SJCRH30 (cell line): ENCODE data around the gene ITPKB. TPM values are rescaled to one million over a fixed set of nuclear protein-coding genes. Genes with fewer than 3 reads are reported as not detected.
"Not testable (repeated sequence)": the region's sequence is repeated elsewhere in the genome, so short reads cannot be mapped to it uniquely, and the experiment has no call there.

Experiments
- DNase-seq, 2 experiments: peaks; one replicate each; pipeline ENCODE4 v3.0.0-alpha.2; 2015 to 2020
- H3K27ac ChIP-seq: fragments of 250-450 bp; sonication (Bioruptor Pico); 2 replicates; pipeline ENCODE4 v1.5.1; 2020; ENCODE audit warnings: mild to moderate bottlenecking, moderate library complexity
- H3K27me3 ChIP-seq: fragments of 250-450 bp; sonication (Bioruptor Pico); 2 replicates; pipeline ENCODE4 v1.5.1; 2020; ENCODE audit warnings: mild to moderate bottlenecking, moderate library complexity
- H3K36me3 ChIP-seq: fragments of 250-450 bp; sonication (Bioruptor Pico); 2 replicates; pipeline ENCODE4 v1.5.1; 2020; ENCODE audit warnings: mild to moderate bottlenecking, moderate library complexity
- H3K4me1 ChIP-seq: fragments of 250-450 bp; sonication (Bioruptor Pico); 2 replicates; pipeline ENCODE4 v1.5.1; 2020; ENCODE audit warnings: mild to moderate bottlenecking, moderate library complexity
- H3K4me3 ChIP-seq: fragments of 250-450 bp; sonication (Bioruptor Pico); 2 replicates; pipeline ENCODE4 v1.5.1; 2020; ENCODE audit warnings: mild to moderate bottlenecking, moderate library complexity
- H3K9me3 ChIP-seq: fragments of 250-450 bp; sonication (Bioruptor Pico); replicated peaks from 2 replicates; pipeline ENCODE4 v1.5.1; 2020; ENCODE audit warnings: mild to moderate bottlenecking, moderate library complexity
- total RNA-seq: library from RNA; depleted of rRNA; stranded (reverse); fragments of >200 nt; shearing (Covaris generic); gene quantifications from 2 replicates; pipeline ENCODE4 v1.2.3, GENCODE V29; 2014

Gene ITPKB
- total RNA-seq, 1 experiment from 2014 or later = 23.2 TPM

GRCh38 chr1:226767170-226767569 is 28.1 kb upstream of the ITPKB start:
- not testable (repeated sequence) for H3K4me1 ChIP-seq, DNase-seq, H3K36me3 ChIP-seq, H3K9me3 ChIP-seq, H3K27me3 ChIP-seq, H3K4me3 ChIP-seq, H3K27ac ChIP-seq

- no peaks in the 10 kb centered on the region for H3K36me3 ChIP-seq
- no peak overlapping the region for H3K4me3 ChIP-seq
- H3K27me3 ChIP-seq = no peaks in the 10 kb centered on the region
- H3K9me3 ChIP-seq = no peaks in the 10 kb centered on the region
- no peak for DNase-seq
- H3K4me1 ChIP-seq = peaks cover 10% of the 10 kb centered on the region
- H3K27ac ChIP-seq = no peak overlapping the region
Measured at GRCh38 chr1:226766565-226766964, 27.5 kb upstream of the ITPKB start.

DNA sequence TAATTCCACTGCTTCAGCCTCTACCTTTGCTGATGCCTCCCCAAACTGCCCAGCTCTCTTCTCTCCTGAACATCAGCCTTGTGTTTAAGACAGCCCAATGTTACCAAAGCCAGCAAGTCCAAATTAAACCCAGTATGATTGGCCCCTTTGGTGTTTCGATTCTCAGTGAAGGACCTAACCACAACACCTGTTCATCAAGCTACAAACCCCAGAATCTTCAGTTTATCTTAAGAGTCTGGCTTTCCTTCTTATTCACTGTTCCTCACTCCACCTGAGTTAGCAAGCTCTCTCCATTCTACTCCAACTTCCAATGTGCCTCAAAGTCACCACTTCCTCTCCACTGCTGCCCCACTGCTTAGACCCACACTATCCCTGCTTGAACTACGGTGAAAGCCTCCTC is 25.5 kb upstream of the ITPKB start:
- Histone ChIP-seq H3K4me3 (no peak overlapping the region), H3K9me3 (no peaks in the 10 kb centered on the region), H3K27me3 (no peaks in the 10 kb centered on the region), H3K27ac (no peak overlapping the region), H3K4me1 (peaks cover 10% of the 10 kb centered on the region), H3K36me3 (no peaks in the 10 kb centered on the region)
- no peak for DNase-seq

DNA sequence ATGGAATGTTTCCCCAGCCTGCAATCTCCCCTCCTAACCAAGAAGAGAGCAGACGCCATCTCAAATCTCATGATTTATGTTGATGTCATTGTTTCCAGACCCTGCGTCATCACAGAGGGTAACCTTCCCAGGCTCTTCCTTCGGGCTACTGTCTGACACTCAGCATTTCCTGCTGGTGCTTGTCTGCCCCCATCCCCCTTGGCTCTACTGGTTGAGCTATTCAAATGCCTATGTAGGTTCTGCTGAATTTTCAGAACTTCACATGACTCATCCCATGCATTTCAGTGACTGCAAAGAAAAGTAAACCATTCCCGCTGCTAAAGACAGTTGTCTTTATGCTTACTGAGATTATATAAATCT is 24.8 kb upstream of the ITPKB start:
- H3K9me3 ChIP-seq = no peaks in the 10 kb centered on the region
- H3K27me3 ChIP-seq = no peaks in the 10 kb centered on the region
- H3K4me3 ChIP-seq = no peak overlapping the region
- peaks cover 10% of the 10 kb centered on the region for H3K4me1 ChIP-seq
- peak; percentile 30 to 42 for DNase-seq
- H3K27ac ChIP-seq = no peak overlapping the region
- H3K36me3 ChIP-seq = no peaks in the 10 kb centered on the region

DNA sequence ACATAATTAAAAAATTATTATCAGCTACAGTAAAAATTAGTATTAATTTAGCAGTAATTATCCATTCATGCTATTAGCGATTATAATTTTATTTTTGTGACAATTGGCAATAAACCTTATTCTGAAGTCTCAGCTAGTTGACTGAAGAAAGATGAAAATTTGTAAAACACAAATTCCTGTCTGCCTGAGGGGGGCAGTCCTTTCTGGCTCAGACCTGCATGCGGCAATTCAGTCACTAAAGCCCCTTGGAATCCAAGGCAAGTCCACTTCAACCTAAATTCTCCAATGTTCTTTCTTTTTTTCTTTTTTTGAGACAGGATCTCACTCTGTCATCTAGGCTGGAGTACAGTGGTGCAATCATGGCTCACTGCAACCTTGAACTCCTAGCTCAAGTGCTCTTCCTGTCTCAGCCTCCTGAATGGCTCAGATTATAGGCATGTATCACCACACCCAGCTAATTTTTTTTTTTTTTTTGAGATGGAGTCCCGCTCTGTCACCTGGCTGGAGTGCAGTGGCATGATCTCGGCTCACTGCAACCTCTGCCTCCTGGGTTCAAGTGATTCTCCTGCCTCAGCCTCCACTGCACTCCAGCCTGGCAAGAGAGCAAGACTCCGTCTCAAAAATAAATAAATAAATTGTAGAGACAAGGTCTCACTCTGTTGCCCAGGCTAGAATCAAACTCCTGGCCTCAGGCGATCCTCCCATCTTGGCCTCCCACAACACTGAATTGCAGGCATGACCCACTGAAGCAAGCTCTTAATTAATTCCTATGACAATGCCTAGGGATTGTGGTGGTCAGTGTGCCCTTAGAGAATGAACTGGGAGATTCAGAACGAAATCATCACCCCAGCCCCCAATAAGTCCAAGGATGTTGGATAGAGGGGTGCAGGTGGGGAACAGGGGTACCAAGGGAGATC is 24.2 kb upstream of the ITPKB start:
- Histone ChIP-seq H3K9me3 (no peaks in the 10 kb centered on the region), H3K36me3 (no peaks in the 10 kb centered on the region), H3K4me3 (no peak overlapping the region), H3K27ac (no peak overlapping the region), H3K27me3 (no peaks in the 10 kb centered on the region), H3K4me1 (peaks cover 10% of the 10 kb centered on the region)
- DNase-seq = no peak

- no peak for DNase-seq
- Histone ChIP-seq H3K27ac (no peak overlapping the region), H3K36me3 (no peaks in the 10 kb centered on the region), H3K4me1 (peaks cover 10% of the 10 kb centered on the region), H3K9me3 (no peaks in the 10 kb centered on the region), H3K27me3 (no peaks in the 10 kb centered on the region), H3K4me3 (no peak overlapping the region)
Measured at GRCh38 chr1:226762055-226762454, 23.0 kb upstream of the ITPKB start.

- Histone ChIP-seq H3K4me3 (no peak overlapping the region), H3K27me3 (no peaks in the 10 kb centered on the region), H3K36me3 (no peaks in the 10 kb centered on the region), H3K9me3 (no peaks in the 10 kb centered on the region), H3K27ac (no peak overlapping the region), H3K4me1 (peaks cover 10% of the 10 kb centered on the region)
- DNase-seq = no peak
Measured at GRCh38 chr1:226761322-226761721, 22.2 kb upstream of the ITPKB start.

GRCh38 chr1:226754793-226755533 is 15.9 kb upstream of the ITPKB start:
- H3K4me3 ChIP-seq = no peak overlapping the region
- no peak for DNase-seq
- H3K27ac ChIP-seq = no peak overlapping the region
- no peaks in the 10 kb centered on the region for H3K27me3 ChIP-seq
- H3K36me3 ChIP-seq = no peaks in the 10 kb centered on the region
- H3K9me3 ChIP-seq = no peaks in the 10 kb centered on the region
- H3K4me1 ChIP-seq = no peaks in the 10 kb centered on the region

DNA sequence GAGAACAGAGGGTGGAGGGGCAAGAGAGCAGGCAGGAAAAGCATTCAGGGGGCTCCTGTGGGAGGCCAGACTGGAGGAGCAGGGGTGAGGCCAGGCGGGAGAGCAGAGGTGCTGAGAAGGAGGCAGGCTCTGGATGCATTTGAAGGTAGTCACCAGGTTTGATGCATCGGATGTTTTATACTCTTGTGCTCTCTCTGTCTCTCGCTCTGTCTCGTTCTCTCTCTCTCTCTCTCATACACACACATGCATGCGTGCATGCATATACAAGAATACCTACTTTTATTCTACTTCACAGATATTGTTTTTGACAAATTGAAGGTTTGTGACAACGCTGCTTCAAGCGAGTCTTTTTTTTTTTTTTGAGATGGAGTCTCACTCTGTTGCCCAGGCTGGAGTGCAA is 15.0 kb upstream of the ITPKB start:
- DNase-seq = no peak
- H3K9me3 ChIP-seq = no peaks in the 10 kb centered on the region
- no peak overlapping the region for H3K4me3 ChIP-seq
- no peak overlapping the region for H3K27ac ChIP-seq
- no peaks in the 10 kb centered on the region for H3K4me1 ChIP-seq
- no peaks in the 10 kb centered on the region for H3K36me3 ChIP-seq
- no peaks in the 10 kb centered on the region for H3K27me3 ChIP-seq

DNA sequence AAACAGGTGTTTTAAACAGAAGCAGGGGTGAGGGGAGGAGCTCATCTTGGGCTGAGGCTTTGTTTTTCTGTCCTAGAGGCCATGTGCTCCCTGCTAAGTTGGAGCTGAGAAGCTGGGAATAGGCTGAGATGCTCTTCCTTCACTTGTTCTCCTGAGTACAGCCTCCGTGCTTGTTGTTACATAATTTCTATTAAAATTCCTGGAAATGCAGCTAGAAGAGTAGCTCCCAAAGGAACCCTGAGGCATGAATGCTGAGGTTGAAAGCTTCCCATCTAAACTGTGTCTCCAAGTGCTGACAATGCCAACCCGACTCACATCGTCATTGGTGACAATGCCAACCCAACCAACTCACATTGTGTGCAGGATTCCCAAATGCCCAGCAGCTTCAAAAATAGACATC is 12.6 kb upstream of the ITPKB start:
- no peak for DNase-seq
- no peaks in the 10 kb centered on the region for H3K4me1 ChIP-seq
- no peaks in the 10 kb centered on the region for H3K36me3 ChIP-seq
- H3K4me3 ChIP-seq = no peak overlapping the region
- H3K27me3 ChIP-seq = no peaks in the 10 kb centered on the region
- no peak overlapping the region for H3K27ac ChIP-seq
- H3K9me3 ChIP-seq = no peaks in the 10 kb centered on the region

- Histone ChIP-seq H3K27ac (no peak overlapping the region), H3K27me3 (no peaks in the 10 kb centered on the region), H3K9me3 (no peaks in the 10 kb centered on the region), H3K36me3 (no peaks in the 10 kb centered on the region), H3K4me3 (no peak overlapping the region), H3K4me1 (no peaks in the 10 kb centered on the region)
- DNase-seq = no peak
Measured at GRCh38 chr1:226751214-226751613, 12.1 kb upstream of the ITPKB start.

- Histone ChIP-seq H3K4me1 (no peaks in the 10 kb centered on the region), H3K4me3 (no peak overlapping the region), H3K36me3 (no peaks in the 10 kb centered on the region), H3K9me3 (no peaks in the 10 kb centered on the region), H3K27me3 (no peaks in the 10 kb centered on the region), H3K27ac (no peak overlapping the region)
- DNase-seq = no peak
Measured at GRCh38 chr1:226749467-226749866, 10.4 kb upstream of the ITPKB start.

DNA sequence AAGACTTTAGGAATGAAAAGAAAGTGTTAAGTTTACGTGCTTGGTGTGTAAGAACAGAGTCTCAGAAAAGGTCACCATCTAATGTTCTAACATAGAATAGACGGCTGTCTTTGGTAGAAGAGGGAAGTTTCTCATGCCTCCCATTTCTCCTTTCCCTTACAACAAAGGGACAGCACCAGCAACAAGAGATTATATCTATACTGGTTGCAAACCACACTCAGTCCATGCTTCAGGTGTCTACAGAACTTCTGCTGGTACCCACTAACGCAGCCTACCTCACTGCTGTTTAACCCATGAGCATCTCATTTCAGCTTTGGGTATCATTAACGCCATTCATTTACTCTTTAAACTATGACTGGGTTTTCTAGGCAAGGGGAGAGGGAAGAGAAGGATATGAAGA is 9.2 kb upstream of the ITPKB start:
- no peak for DNase-seq
- Histone ChIP-seq H3K27me3 (no peaks in the 10 kb centered on the region), H3K9me3 (peaks cover 2% of the 10 kb centered on the region), H3K4me1 (no peaks in the 10 kb centered on the region), H3K27ac (no peak overlapping the region), H3K4me3 (no peak overlapping the region), H3K36me3 (no peaks in the 10 kb centered on the region)

DNA sequence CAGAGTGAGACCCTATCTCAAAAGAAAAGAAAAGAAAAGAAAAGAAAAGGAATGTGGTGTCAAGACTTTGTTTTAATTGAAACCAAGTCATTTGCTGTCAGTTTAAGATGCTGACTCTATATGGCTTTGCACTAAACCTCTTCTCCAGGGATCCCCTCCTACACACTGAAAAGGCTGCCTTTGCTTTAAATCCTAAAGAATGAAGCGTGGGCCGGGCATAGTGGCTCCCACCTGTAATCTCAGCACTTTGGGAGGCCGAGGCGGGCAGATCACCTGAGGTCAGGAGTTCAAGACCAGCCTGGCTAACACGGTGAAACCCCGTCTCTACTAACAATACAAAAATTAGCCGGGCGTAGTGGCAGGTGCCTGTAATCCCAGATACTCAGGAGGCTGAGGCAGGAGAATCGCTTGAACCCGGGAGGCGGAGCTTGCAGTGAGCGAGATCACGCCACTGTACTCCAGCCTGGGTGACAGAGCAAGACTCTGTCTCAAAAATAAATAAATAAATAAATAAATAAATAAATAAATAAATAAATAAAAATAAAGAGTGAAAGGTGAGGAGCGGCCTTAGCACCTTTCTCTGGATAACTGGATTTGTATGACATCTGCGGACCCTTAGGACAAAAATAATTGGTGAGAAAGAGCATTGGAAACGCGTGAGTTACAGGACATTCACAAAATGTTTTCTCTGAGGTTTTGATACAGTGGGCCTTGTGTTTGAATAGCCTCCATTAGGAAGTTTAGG is 8.6 kb upstream of the ITPKB start:
- H3K4me3 ChIP-seq, DNase-seq, H3K9me3 ChIP-seq, H3K27me3 ChIP-seq, H3K27ac ChIP-seq, H3K36me3 ChIP-seq, H3K4me1 ChIP-seq: not testable (repeated sequence)

- Histone ChIP-seq H3K4me1 (peaks cover 6% of the 10 kb centered on the region; the same call in 1 of the 2 replicates), H3K9me3 (peaks cover 11% of the 10 kb centered on the region), H3K4me3 (no peak overlapping the region), H3K27me3 (no peaks in the 10 kb centered on the region), H3K27ac (no peak overlapping the region), H3K36me3 (no peaks in the 10 kb centered on the region)
- DNase-seq = no peak
Measured at GRCh38 chr1:226743259-226743658, 4.2 kb upstream of the ITPKB start.
